NCI-H2196 treated with DMSO at 0.1 percent for 48 hours (cell line): ENCODE measurements around the gene DOCK2.
"Not testable (repeated sequence)": the region's sequence is repeated elsewhere in the genome, so short reads cannot be mapped to it uniquely, and the experiment has no call there.

Experiments used
- DNase-seq: peaks from one replicate; lab custom pipeline; 2025; ENCODE audit not compliant: unreplicated experiment; lab: John Stamatoyannopoulos, UW

The DOCK2 gene

GRCh38 chr5:169811680-169812079 is 174.6 kb downstream of the DOCK2 start:
- DNase-seq: no peak

DNA sequence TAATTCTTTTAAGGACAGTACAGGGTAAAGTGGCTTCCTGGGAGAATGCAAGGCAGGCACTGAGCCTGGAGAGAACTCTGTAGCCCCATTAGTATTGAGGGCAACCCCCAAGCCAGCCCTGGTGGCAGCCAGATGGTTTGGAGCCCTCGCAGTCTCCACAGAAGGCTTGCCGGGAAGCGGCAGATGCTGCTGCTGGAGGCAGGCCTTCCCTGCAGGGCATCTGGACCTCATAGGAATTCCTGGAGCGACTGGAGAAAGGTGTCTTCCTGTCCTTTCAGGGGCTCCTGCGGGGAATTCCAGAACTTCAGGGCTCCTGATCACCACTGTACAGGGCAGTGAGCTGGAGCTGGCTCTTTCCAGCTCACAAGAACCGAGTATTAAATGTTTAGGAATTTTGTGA is 175.7 kb downstream of the DOCK2 start:
- DNase-seq: no peak

GRCh38 chr5:169814045-169814444 is 177.0 kb downstream of the DOCK2 start:
- DNase-seq: no peak

DNA sequence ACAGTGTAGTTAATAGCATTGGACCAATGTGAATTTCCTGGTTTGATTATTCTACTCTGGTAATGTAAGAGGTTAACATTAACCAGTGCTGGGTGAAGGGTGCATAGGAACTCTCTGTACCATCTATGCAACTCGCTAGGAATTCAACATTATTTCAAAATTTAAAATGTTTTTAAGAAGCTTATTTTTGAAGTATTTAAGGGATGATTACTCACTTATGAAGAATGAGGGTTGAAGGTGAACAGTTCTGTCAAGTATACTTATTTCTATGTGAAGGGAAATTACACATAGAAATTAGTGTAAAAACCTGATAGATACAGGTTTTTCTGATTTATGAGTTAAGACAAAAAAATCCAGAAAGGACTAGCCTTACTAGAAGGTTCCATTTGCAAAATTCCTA is 177.4 kb downstream of the DOCK2 start:
- no peak for DNase-seq

- DNase-seq: no peak
These were observed 180.0 kb downstream of the DOCK2 start for GRCh38 chr5:169817031-169817430.

- DNase-seq: no peak
These were observed 189.5 kb downstream of the DOCK2 start for GRCh38 chr5:169826618-169827017.

DNA sequence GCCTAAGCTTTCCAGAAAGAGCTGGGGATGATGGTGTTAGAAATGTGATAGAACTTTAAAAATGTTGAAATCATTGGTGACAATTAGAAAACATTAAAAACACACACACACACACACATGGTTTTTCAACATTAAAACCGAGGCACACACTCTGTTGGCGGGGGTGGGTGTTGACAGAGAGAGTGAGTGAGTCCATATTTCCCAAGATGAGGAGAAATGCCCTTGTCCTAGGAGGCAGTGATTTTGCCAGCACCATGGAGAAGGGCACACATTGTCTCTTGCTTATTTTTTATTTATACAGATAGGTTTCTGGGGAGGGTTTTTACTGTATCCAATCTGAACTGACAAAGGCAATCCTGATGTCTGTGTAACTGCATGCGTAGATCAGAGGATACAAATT is 190.7 kb downstream of the DOCK2 start:
- DNase-seq: no peak

GRCh38 chr5:169828385-169828784 is 191.3 kb downstream of the DOCK2 start:
- DNase-seq: no peak

- no peak for DNase-seq
These were observed 194.3 kb downstream of the DOCK2 start for GRCh38 chr5:169831331-169831730.

DNA sequence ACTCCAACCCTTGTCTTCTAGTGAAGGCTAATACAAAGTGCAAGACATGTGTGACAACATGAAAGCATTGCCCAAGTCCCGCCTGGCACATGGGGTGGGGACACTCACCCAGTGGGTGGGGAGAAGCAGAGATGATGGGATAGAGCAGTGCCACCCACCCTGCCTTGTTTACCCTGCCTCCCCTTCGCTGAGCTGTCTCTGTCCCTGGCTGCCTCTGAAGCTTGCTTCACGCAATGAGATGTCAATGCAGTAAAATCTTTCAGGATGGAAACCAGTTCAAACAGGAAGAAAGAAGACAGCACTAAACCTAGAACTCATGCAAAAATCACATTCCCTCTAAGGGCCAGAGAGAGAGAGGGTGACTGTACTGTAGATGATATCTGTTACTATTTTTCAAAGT is 195.2 kb downstream of the DOCK2 start:
- no peak for DNase-seq

- DNase-seq: no peak
These were observed 195.8 kb downstream of the DOCK2 start for GRCh38 chr5:169832845-169833244.

DNA sequence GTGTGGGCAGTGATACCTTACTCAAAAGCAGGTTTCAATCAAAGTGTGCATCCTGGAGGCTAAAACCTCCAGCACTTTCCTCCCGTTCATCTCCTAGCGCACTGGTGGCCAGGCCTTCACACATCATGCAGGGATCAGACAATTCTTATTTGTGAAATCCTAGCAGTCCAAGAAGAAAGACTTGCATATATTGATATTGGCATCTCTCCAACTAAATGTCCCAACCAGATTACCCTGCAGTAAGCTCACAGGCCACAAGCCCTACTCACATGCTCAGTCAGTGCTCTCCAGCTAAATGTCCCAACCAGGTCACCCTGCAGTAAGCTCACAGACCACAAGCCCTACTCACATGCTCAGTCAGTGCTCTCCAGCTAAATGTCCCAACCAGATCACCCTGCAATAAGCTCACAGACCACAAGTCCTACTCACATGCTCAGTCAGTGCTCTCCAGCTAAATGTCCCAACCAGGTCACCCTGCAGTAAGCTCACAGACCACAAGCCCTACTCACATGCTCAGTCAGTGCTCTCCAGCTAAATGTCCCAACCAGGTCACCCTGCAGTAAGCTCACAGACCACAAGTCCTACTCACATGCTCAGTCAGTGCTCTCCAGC is 196.7 kb downstream of the DOCK2 start:
- not testable (repeated sequence) for DNase-seq

DNA sequence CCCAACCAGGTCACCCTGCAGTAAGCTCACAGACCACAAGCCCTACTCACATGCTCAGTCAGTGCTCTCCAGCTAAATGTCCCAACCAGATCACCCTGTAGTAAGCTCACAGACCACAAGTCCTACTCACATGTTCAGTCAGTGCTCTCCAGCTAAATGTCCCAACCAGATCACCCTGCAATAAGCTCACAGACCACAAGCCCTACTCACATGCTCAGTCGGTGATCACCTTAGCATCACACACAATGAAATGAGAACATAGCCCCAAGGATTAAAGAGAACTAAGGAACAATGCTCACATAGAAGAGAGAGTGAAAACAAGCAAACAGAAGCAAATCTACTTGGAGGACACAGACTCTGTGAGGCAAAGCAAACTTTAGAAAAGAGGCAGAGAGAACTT is 197.5 kb downstream of the DOCK2 start:
- DNase-seq: not testable (repeated sequence)

- no peak for DNase-seq
These were observed 199.9 kb downstream of the DOCK2 start for GRCh38 chr5:169836835-169837536.

DNA sequence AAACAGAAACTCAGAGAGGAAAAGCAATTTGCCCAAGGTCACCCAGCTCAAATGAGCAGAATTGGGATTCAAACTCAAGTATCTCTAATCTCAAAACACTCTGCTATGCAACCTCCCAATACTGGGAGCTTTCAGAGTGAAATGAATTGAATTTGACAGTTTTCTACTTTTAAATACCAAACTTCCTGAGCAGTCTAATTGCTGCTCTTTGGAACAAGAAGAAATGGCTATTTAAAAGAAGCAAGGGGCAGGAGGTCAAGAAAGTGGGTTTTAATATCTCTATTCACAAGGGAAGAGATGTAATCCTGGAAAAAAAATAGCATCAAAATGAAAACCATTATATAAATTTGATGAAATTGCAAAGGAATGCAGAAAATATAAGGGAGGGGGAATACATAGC is 200.6 kb downstream of the DOCK2 start:
- DNase-seq: no peak

GRCh38 chr5:169838688-169839087 is 201.6 kb downstream of the DOCK2 start:
- DNase-seq: no peak

DNA sequence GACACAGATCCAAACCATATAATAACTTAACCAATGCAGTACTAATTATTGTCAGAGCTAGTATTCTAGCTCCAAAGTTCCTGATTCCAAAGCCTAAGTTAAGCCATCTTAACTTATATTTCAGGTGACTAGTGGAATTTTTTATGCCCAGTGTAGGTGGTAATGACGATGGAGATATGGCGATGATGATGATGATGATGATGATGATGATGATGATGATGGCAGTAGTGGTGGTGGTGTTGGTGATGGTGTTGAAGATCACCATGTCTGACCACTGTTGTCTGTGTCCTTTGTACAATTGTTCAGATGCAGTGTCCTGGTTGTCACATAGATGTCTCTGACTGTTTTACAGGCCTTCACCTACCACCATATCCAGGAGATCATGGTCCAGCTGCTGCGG is 203.3 kb downstream of the DOCK2 start:
- no peak for DNase-seq

- DNase-seq: no peak
These were observed 205.6 kb downstream of the DOCK2 start for GRCh38 chr5:169842699-169843098.

DNA sequence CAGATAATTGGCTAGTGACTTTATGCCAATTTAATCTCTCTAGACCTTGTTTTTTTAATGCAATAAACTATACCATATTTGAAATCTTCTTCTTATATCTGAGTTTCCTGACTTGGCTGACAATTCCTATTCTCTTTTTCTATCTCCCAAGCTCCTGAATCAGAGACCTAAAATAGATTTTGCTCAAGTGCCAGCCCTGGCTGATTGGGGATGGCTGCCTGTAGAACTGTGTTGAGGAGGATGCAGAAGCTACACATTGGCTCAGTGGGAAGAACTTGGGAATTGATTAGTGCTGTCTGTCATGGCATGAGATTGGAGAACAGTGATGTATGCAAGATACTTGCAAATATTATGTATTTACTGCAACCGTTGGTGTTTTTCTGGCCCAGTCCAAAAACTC is 210.4 kb downstream of the DOCK2 start:
- no peak for DNase-seq

DNA sequence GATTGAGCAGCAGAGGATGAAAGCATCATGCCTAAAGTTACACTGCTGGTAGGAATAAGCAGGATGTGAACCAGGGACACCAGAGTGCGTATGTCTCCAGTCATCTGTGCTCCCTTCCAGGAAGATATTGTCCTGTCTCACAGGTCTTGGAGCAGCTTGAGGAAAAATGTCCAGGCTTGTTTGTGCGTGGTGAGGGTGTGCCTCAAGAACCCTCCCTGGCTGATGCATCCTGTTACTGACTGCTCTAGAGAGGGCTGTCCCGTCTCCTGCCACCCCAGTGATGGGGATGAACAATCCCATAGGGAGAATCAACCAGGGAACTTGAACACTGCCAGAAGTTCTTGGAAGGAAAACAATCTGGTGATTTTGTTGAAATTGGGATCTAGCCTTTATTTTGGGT is 211.2 kb downstream of the DOCK2 start:
- no peak for DNase-seq

GRCh38 chr5:169848792-169849191 is 211.7 kb downstream of the DOCK2 start:
- no peak for DNase-seq

DNA sequence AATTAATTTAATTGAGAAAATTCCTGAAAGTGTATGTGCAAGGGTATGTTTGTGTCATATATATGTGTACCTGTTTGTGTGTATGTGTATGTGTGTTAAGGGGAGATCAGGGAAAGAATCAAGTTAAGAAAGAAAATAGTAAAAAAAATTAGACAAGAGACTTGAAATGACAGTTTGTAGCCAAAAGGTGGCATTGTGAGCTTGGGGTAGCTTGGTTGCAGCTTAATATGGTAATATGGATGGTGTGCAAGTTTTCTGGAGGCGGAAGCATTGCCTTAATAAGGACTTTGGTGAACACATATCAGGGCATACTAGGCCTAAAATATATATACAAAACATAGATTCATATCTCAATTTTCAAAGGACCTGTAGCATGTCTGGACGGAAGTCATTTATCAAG is 213.3 kb downstream of the DOCK2 start:
- DNase-seq: no peak

DNA sequence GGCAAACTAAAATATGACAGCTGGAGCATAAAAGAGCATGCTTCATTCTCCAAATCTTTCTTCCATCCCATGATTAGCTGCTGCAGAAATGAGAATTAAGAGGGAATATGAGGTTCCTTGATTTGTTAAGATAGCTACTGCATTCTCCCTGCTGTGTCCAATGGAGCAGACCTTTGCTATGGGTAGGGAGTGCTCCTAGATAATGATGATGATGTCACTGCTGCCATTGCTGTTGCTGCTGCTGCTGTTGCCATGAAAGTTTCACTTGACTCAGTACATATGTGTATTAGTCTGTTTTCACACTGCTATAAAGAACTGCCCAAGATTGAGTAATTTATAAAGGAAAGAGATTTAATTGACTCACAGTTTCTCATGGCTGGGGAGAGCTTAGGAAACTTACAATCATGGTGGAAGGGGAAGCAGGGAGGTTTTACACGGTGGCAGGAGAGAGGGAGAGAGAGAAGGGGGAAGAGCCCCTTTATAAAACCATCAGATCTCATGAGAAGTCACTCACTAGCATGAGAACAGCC is 214.3 kb downstream of the DOCK2 start:
- DNase-seq: no peak
